Measurements from ENCODE around the gene COL19A1. TPM values are rescaled to one million over a fixed set of nuclear protein-coding genes. Genes with fewer than 3 reads are reported as not detected.

Gene COL19A1
- total and polyA plus RNA-seq, 2 experiments from 2014 or later, result not detected

- Histone ChIP-seq H3K9me2 (ENCODE audit: insufficient read depth) (no peaks in the 10 kb centered on the region), H3K36me3 (ENCODE audit: insufficient read depth) (no peaks in the 10 kb centered on the region), H4K20me1 (replicated peaks; ENCODE audit: insufficient read depth) (no peaks in the 10 kb centered on the region), H3K4me2 (no peak overlapping the region), H3F3A (replicated peaks; ENCODE audit: low read depth) (no peaks in the 10 kb centered on the region), H3K4me1 (ENCODE audit: insufficient read depth) (no peaks in the 10 kb centered on the region), H3K79me2 (replicated peaks; ENCODE audit: insufficient read depth) (no peaks in the 10 kb centered on the region), H3K27me3 (ENCODE audit: insufficient read depth) (no peaks in the 10 kb centered on the region), H3K27ac (ENCODE audit: low read depth) (no peak overlapping the region), H2AFZ (peak overlapping the region; percentile 34; the same call in 1 of the 2 replicates), H3K4me3 (no peak overlapping the region)
- ATAC-seq (no peak), DNase-seq (ENCODE audit: low spot score) (peak; percentile 2)
- Mint-ChIP-seq H3K9me3 (no peaks in the 10 kb centered on the region; the same call in 2 of the 3 replicates), H3K4me3 (no peak overlapping the region), H3K4me1 (no peaks in the 10 kb centered on the region), H3K27ac (peak overlapping the region; percentile 78; the same call in 1 of the 2 replicates), H3K36me3 (ENCODE audit: low read depth) (no peaks in the 10 kb centered on the region), H3K27me3 (ENCODE audit: insufficient read depth, low read depth, poor library complexity) (no peaks in the 10 kb centered on the region)
- TF ChIP-seq EZH2phosphoT487 (IDR thresholded peaks at IDR 0.05; ENCODE audit: unreplicated experiment) (no peak), JUNB (IDR thresholded peaks at IDR 0.05; ENCODE audit: unreplicated experiment) (no peak), ZNF462 (CRISPR knock-in tag; IDR thresholded peaks at IDR 0.05) (no peak), ZNF331 (CRISPR knock-in tag; IDR thresholded peaks at IDR 0.05; ENCODE audit: low read depth) (no peak), CTCF (conservative IDR thresholded peaks at IDR 0.05; ENCODE audit: low read depth in 2 of 2) (no peak), ETS1 (IDR thresholded peaks at IDR 0.05) (no peak), EZH2 (IDR thresholded peaks at IDR 0.05; ENCODE audit: low read depth, unreplicated experiment) (no peak), CREB1 (CRISPR knock-in tag; IDR thresholded peaks at IDR 0.05; ENCODE audit: low read depth) (no peak), STAT1 (IDR thresholded peaks at IDR 0.05; ENCODE audit: unreplicated experiment) (no peak), NANOG (IDR thresholded peaks at IDR 0.05; ENCODE audit: borderline replicate concordance) (no peak), ZNF114 (CRISPR knock-in tag; IDR thresholded peaks at IDR 0.05) (no peak), REST (IDR thresholded peaks at IDR 0.05; ENCODE audit: unreplicated experiment) (no peak), POLR2AphosphoS5 (IDR thresholded peaks at IDR 0.05; ENCODE audit: low read depth) (no peak)
These were observed 70.5 kb downstream of the COL19A1 start for GRCh38 chr6:69936674-69937363.

Data from GM23338 (cell line).